Lower leg skin (tissue), 4 donors: ENCODE measurements around the gene GNG7. TPM values are rescaled to one million over a fixed set of nuclear protein-coding genes. Genes with fewer than 3 reads are reported as not detected.

Experiments
- DNase-seq, 2 donors: peaks; one replicate each; pipeline ENCODE4 v3.0.0-alpha.2; 2019; ENCODE audit warnings: low spot score in 2 of 2
- H3K4me3 ChIP-seq: fragments of 200-600 bp; sonication (generic); 2 replicates; pipeline ENCODE4 v1.5.1; 2017; ENCODE audit warnings: mild to moderate bottlenecking, low read depth; ENCODE audit not compliant: poor library complexity, severe bottlenecking
- CTCF ChIP-seq, 3 donors: fragments of 450-650 bp; IDR thresholded peaks; one replicate each; pipeline ENCODE4 v1.5.1; 2016; ENCODE audit warnings: antibody characterized with exemption in 3 of 3, mild to moderate bottlenecking in 3 of 3, moderate library complexity in 2 of 3
- POLR2A ChIP-seq, 2 donors: fragments of 450-650 bp; IDR thresholded peaks; one replicate each; pipeline ENCODE4 v1.6.1; 2016 to 2017; ENCODE audit warnings: antibody characterized with exemption in 2 of 2, mild to moderate bottlenecking in 1 of 2, moderate library complexity in 1 of 2
- WGBS, 2 donors: methylation state at CpG; one replicate each; pipeline ENCODE4 v1.1.5; 2018; 5-methylcytosine and 5-hydroxymethylcytosine counted together
- intact Hi-C: fragments of 100-400 bp; cut with DNase I; formaldehyde crosslinking; loops from one replicate; pipeline ENCODE4 v1.15.0; 2023; ENCODE audit warnings: low total_unique reads
- total RNA-seq, 4 donors: library from RNA; depleted of rRNA; stranded (reverse); fragments of >200 nt; gene quantifications; one replicate each; pipeline ENCODE4 v1.1.0, GENCODE V29; 2016

The GNG7 gene
- total RNA-seq, 4 donors from 2014 or later: 0.59 to 3.4 (median 2.4) TPM

GRCh38 chr19:2485428-2485827 lies 217.1 kb downstream of the GNG7 start:
- no peak for TF ChIP-seq CTCF (IDR thresholded peaks at IDR 0.05)
- TF ChIP-seq POLR2A (IDR thresholded peaks at IDR 0.05): no peak
- no peak overlapping the region for H3K4me3 ChIP-seq
- no peak for DNase-seq
- intact Hi-C loops: no loop called here
- 67 to 75% methylated on average over 8 of the region's 8 CpGs for WGBS, 2 donors

- 59 to 67% methylated on average over 13 of the region's 13 CpGs for WGBS, 2 donors
- H3K4me3 ChIP-seq: no peak overlapping the region
- intact Hi-C loops: no loop called here
- no peak for DNase-seq
- no peak for TF ChIP-seq CTCF (IDR thresholded peaks at IDR 0.05)
Measured at GRCh38 chr19:2484178-2484937, 218.1 kb downstream of the GNG7 start.

GRCh38 chr19:2483484-2484151 lies 218.9 kb downstream of the GNG7 start:
- DNase-seq: no peak
- no peak overlapping the region for H3K4me3 ChIP-seq
- TF ChIP-seq POLR2A (IDR thresholded peaks at IDR 0.05) (no peak), CTCF (IDR thresholded peaks at IDR 0.05) (no peak)
- intact Hi-C loops: no loop called here
- WGBS, 2 donors: 79 to 91% methylated on average over 4 of the region's 4 CpGs

- no peak for TF ChIP-seq POLR2A (IDR thresholded peaks at IDR 0.05)
- TF ChIP-seq CTCF (IDR thresholded peaks at IDR 0.05): no peak
- intact Hi-C loops: no loop called here
- no peak for DNase-seq
- H3K4me3 ChIP-seq: no peak overlapping the region
- WGBS, 2 donors: 87 to 88% methylated on average over 6 of the region's 6 CpGs
Measured at GRCh38 chr19:2483084-2483483, 219.4 kb downstream of the GNG7 start.

- intact Hi-C loops: no loop called here
- 73 to 75% methylated on average over 12 of the region's 12 CpGs for WGBS, 2 donors
Measured at GRCh38 chr19:2482354-2483038, 220.0 kb downstream of the GNG7 start.

More at GRCh38 chr19:2482354-2483038, 220.0 kb downstream of the GNG7 start:
- no peak for DNase-seq
- TF ChIP-seq POLR2A (IDR thresholded peaks at IDR 0.05) (no peak), CTCF (IDR thresholded peaks at IDR 0.05) (no peak)
- no peak overlapping the region for H3K4me3 ChIP-seq
